ENCODE measurements around the gene CACNA2D1.

GRCh38 chr7:82028097-82028496 lies 415.5 kb downstream of the CACNA2D1 start:
- TF ChIP-seq, protein P1, sequence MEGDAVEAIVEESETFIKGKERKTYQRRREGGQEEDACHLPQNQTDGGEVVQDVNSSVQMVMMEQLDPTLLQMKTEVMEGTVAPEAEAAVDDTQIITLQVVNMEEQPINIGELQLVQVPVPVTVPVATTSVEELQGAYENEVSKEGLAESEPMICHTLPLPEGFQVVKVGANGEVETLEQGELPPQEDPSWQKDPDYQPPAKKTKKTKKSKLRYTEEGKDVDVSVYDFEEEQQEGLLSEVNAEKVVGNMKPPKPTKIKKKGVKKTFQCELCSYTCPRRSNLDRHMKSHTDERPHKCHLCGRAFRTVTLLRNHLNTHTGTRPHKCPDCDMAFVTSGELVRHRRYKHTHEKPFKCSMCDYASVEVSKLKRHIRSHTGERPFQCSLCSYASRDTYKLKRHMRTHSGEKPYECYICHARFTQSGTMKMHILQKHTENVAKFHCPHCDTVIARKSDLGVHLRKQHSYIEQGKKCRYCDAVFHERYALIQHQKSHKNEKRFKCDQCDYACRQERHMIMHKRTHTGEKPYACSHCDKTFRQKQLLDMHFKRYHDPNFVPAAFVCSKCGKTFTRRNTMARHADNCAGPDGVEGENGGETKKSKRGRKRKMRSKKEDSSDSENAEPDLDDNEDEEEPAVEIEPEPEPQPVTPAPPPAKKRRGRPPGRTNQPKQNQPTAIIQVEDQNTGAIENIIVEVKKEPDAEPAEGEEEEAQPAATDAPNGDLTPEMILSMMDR (IDR thresholded peaks at IDR 0.05) = no peak
- no peak for TF ChIP-seq POLR2A (IDR thresholded peaks at IDR 0.05)
